GM20431 (cell line): Measurements from ENCODE around the gene MCM3.

ENCODE experiments used
- in situ Hi-C: fragments of 300-500 bp; cut with MseI, MboI; formaldehyde crosslinking; loops from one replicate; pipeline ENCODE4 v1.15.0; 2020; ENCODE audit warnings: low sequenced_read_pairs; ENCODE audit not compliant: unreplicated experiment

Gene MCM3

GRCh38 chr6:52260634-52261033 lies 23.9 kb downstream of the MCM3 start:
- in situ Hi-C loops: loop anchor here (25.0 kb wide), 1 partner anchor 198 kb away; no protein-coding TSS in a partner anchor

GRCh38 chr6:52255434-52255833 lies 29.1 kb downstream of the MCM3 start:
- in situ Hi-C loops: loop anchor here (25.0 kb wide), 1 partner anchor 193 kb away; no protein-coding TSS in a partner anchor

GRCh38 chr6:52254731-52255378 lies 29.7 kb downstream of the MCM3 start:
- in situ Hi-C loops: loop anchor here (25.0 kb wide), 1 partner anchor 193 kb away; no protein-coding TSS in a partner anchor

GRCh38 chr6:52253494-52253893 lies 31.0 kb downstream of the MCM3 start:
- in situ Hi-C loops: loop anchor here (25.0 kb wide), 1 partner anchor 191 kb away; no protein-coding TSS in a partner anchor

GRCh38 chr6:52251113-52251512 lies 33.4 kb downstream of the MCM3 start:
- in situ Hi-C loops: loop anchor here (25.0 kb wide), 1 partner anchor 189 kb away; no protein-coding TSS in a partner anchor

GRCh38 chr6:52249078-52249477 lies 35.5 kb downstream of the MCM3 start:
- in situ Hi-C loops: loop anchor here (10.0 kb wide), 1 partner anchor 84 kb away; no protein-coding TSS in a partner anchor

- in situ Hi-C loops: loop anchor here (10.0 kb wide), 1 partner anchor 81 kb away; no protein-coding TSS in a partner anchor
These were observed 39.1 kb downstream of the MCM3 start for GRCh38 chr6:52245425-52245824.

GRCh38 chr6:52244400-52244799 lies 40.1 kb downstream of the MCM3 start, which contains the start of gene IL17F:
IL17F (minus strand) TSS chr6:52244500; CDS start chr6:52244429, 71 bp downstream.
- in situ Hi-C loops: loop anchor here (10.0 kb wide), 1 partner anchor 80 kb away; no protein-coding TSS in a partner anchor

GRCh38 chr6:52243282-52243893 lies 41.2 kb downstream of the MCM3 start:
- in situ Hi-C loops: loop anchor here (10.0 kb wide), 1 partner anchor 79 kb away; no protein-coding TSS in a partner anchor

- in situ Hi-C loops: loop anchor here (10.0 kb wide), 1 partner anchor 77 kb away; no protein-coding TSS in a partner anchor
These were observed 42.7 kb downstream of the MCM3 start for GRCh38 chr6:52241819-52242218.

GRCh38 chr6:52233975-52234823 lies 50.3 kb downstream of the MCM3 start:
- in situ Hi-C loops: no loop called here

- in situ Hi-C loops: no loop called here
These were observed 51.5 kb downstream of the MCM3 start for GRCh38 chr6:52233005-52233404.

- in situ Hi-C loops: no loop called here
These were observed 53.0 kb downstream of the MCM3 start for GRCh38 chr6:52231406-52232127.

- in situ Hi-C loops: no loop called here
These were observed 53.9 kb downstream of the MCM3 start for GRCh38 chr6:52230685-52231084.

- in situ Hi-C loops: no loop called here
These were observed 57.0 kb downstream of the MCM3 start for GRCh38 chr6:52227495-52227894.

GRCh38 chr6:52221302-52221701 lies 63.2 kb downstream of the MCM3 start:
- in situ Hi-C loops: no loop called here

- in situ Hi-C loops: no loop called here
These were observed 66.8 kb downstream of the MCM3 start for GRCh38 chr6:52217761-52218160.

GRCh38 chr6:52216932-52217575 lies 67.5 kb downstream of the MCM3 start:
- in situ Hi-C loops: no loop called here

GRCh38 chr6:52215787-52216186 lies 68.8 kb downstream of the MCM3 start:
- in situ Hi-C loops: no loop called here
